CD4-positive, alpha-beta T cell (primary cell): Measurements from ENCODE around the gene WNK2. TPM values are rescaled to one million over a fixed set of nuclear protein-coding genes. Genes with fewer than 3 reads are reported as not detected.
A peak's percentile ranks its signal among the peaks of the same experiment; 100 is the strongest.

Source experiments
- ATAC-seq: fragments of 200-7000 bp; cut with Tn5 transposase; one replicate; pipeline ENCODE4 v1.10.0; 2022; ENCODE audit warnings: mild to moderate bottlenecking; ENCODE audit not compliant: poor library complexity
- CTCF ChIA-PET: fragments of 350-600 bp; sonication (Branson Sonifier 250); formaldehyde crosslinking; loops from one replicate; lab custom pipeline; 2021; ENCODE audit warnings: antibody characterized with exemption, inconsistent platforms; lab: Charles Lee
- POLR2A ChIA-PET: fragments of 350-600 bp; sonication (Branson Sonifier 250); formaldehyde crosslinking; loops from one replicate; lab custom pipeline; 2021; ENCODE audit warnings: antibody characterized with exemption, inconsistent platforms; lab: Charles Lee
- DNase-seq, 14 experiments: peaks; one replicate each; pipeline ENCODE4 v3.0.0-alpha.2; 2013 to 2020; ENCODE audit warnings: mixed read lengths in 2 of 14
- H3K27ac ChIP-seq, 2 donors: one replicate each; pipeline versions ENCODE4 v1.5.1 to v1.7.0; 2013; ENCODE audit warnings: low read length in 2 of 2, low read depth in 1 of 2, mild to moderate bottlenecking in 1 of 2
- H3K27me3 ChIP-seq, 2 experiments: 1 replicate in 1 of 2; 2 replicates in 1 of 2; pipeline versions ENCODE4 v1.6.1 to v1.7.0; 2013; ENCODE audit warnings: low read length in 2 of 2, control low read depth in 1 of 2, mild to moderate bottlenecking in 1 of 2, moderate library complexity in 1 of 2; ENCODE audit not compliant: insufficient read depth in 2 of 2, control insufficient read depth in 1 of 2
- H3K36me3 ChIP-seq: one replicate; pipeline ENCODE4 v1.6.1; 2013; ENCODE audit warnings: low read length, control low read depth; ENCODE audit not compliant: insufficient read depth
- H3K4me1 ChIP-seq: one replicate; pipeline ENCODE4 v1.6.1; 2013; ENCODE audit warnings: low read length, control low read depth; ENCODE audit not compliant: insufficient read depth
- H3K4me3 ChIP-seq: one replicate; pipeline ENCODE4 v1.5.1; 2013; ENCODE audit warnings: mild to moderate bottlenecking, low read length, moderate library complexity
- H3K9me3 ChIP-seq, 2 experiments: 1 replicate in 1 of 2; 2 replicates in 1 of 2; pipeline versions ENCODE4 v1.6.1 to v1.7.0; 2013; ENCODE audit warnings: low read length in 2 of 2, mild to moderate bottlenecking in 2 of 2, control low read depth in 1 of 2, moderate library complexity in 1 of 2; ENCODE audit not compliant: control insufficient read depth in 1 of 2, insufficient read depth in 1 of 2
- H3K27ac Mint-ChIP-seq: one replicate; pipeline ENCODE4 v1.8.0; 2020; ENCODE audit warnings: mixed read lengths
- H3K27me3 Mint-ChIP-seq: one replicate; pipeline ENCODE4 v1.8.0; 2021; ENCODE audit warnings: mixed read lengths
- H3K36me3 Mint-ChIP-seq: one replicate; pipeline ENCODE4 v1.8.0; 2021; ENCODE audit warnings: low read depth, mixed read lengths
- H3K4me1 Mint-ChIP-seq: one replicate; pipeline ENCODE4 v1.8.0; 2021; ENCODE audit warnings: low read depth, mixed read lengths
- H3K4me3 Mint-ChIP-seq: one replicate; pipeline ENCODE4 v1.8.0; 2020; ENCODE audit warnings: mild to moderate bottlenecking, mixed read lengths
- H3K9me3 Mint-ChIP-seq: one replicate; pipeline ENCODE4 v1.8.0; 2020; ENCODE audit warnings: mixed read lengths
- intact Hi-C, 2 experiments: fragments of 100-400 bp; cut with DNase I in 1 of 2; cut with micrococcal nuclease in 1 of 2; formaldehyde crosslinking; loops; one replicate each; pipeline versions ENCODE4 v1.15.1 to v1.9.0; 2023 to 2025; cut with DNase I, micrococcal nuclease
- total RNA-seq, 174 experiments: library from RNA in 2 of 174; stranded (reverse) in 2 of 174; gene quantifications; one replicate each; pipeline ENCODE4 v1.2.3 and lab custom pipeline; 2021 to 2026
- TF ChIP-seq, protein P1 (sequence below): fragments of 200-600 bp; IDR thresholded peaks from one replicate; pipeline ENCODE4 v1.8.0; 2022; ENCODE audit warnings: antibody characterized with exemption, mild to moderate bottlenecking

WNK2 gene
- total RNA-seq, 2 experiments from 2014 or later: 0.19 to 0.22 TPM

DNA sequence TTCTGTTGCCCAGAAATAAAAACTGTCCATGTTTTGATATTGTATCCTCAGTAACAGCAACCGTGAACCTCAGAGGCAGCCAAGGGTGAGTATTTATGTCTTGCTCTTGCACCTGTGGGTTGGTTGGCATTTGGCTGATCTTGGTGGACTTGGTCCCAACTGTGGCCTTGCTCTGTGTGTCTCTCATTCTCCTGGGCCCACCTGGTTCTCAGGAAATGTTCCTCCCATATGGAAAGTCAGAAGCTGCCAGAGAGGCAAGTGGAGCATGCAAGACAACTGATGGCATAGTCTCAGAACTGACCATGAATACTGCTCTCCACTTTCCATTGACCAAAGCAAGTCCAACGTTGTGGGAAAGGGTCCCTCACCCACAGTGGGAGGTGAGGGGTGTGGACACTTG, 36.3 kb upstream of the WNK2 start:
- Mint-ChIP-seq H3K27ac (no peak overlapping the region), H3K36me3 (no peaks in the 10 kb centered on the region), H3K4me1 (peaks cover 35% of the 10 kb centered on the region), H3K9me3 (peaks cover 3% of the 10 kb centered on the region), H3K27me3 (no peaks in the 10 kb centered on the region), H3K4me3 (no peak overlapping the region)
- DNase-seq (no peak), ATAC-seq (no peak)
- Histone ChIP-seq H3K27ac (no peak overlapping the region), H3K4me3 (no peak overlapping the region), H3K4me1 (peaks cover 21% of the 10 kb centered on the region), H3K36me3 (no peaks in the 10 kb centered on the region), H3K27me3 (no peaks in the 10 kb centered on the region), H3K9me3 (peaks cover 0 to 3% of the 10 kb centered on the region in 2 experiments)
- ChIA-PET CTCF (no interaction called here), POLR2A (no interaction called here)
- intact Hi-C loops: loop anchor here in 1 of 2 experiments (1.0 kb wide), 1 partner anchor 38 kb away; no protein-coding TSS in a partner anchor
- TF ChIP-seq, protein P1, sequence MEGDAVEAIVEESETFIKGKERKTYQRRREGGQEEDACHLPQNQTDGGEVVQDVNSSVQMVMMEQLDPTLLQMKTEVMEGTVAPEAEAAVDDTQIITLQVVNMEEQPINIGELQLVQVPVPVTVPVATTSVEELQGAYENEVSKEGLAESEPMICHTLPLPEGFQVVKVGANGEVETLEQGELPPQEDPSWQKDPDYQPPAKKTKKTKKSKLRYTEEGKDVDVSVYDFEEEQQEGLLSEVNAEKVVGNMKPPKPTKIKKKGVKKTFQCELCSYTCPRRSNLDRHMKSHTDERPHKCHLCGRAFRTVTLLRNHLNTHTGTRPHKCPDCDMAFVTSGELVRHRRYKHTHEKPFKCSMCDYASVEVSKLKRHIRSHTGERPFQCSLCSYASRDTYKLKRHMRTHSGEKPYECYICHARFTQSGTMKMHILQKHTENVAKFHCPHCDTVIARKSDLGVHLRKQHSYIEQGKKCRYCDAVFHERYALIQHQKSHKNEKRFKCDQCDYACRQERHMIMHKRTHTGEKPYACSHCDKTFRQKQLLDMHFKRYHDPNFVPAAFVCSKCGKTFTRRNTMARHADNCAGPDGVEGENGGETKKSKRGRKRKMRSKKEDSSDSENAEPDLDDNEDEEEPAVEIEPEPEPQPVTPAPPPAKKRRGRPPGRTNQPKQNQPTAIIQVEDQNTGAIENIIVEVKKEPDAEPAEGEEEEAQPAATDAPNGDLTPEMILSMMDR: no peak

DNA sequence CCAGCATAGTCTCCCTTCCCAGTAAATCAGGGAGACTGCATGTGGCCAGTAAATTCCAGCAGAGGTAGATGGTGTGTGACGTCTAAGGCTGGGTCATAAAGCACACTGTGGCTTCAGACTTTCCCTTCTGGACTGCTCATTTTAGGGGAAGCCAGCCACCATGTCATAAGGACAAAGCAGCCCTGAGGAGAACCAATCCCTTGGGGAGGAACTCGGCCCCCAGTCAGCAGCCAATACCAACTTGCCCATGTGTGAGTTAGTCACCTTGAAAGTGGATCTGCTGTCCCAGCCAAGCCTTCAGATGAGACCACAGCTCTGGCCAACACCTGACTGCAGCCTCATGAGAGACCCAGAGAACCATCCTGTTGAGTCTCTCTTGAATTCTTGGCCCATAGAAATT, 35.2 kb upstream of the WNK2 start:
- peaks cover 10% of the 10 kb centered on the region for H3K4me1 ChIP-seq
- DNase-seq (peak in 2 of 14 experiments; percentile 51 to 63), ATAC-seq (no peak)
- H3K27me3 ChIP-seq: no peaks in the 10 kb centered on the region
- Mint-ChIP-seq H3K27ac (no peak overlapping the region), H3K27me3 (no peaks in the 10 kb centered on the region), H3K9me3 (peaks cover 3% of the 10 kb centered on the region), H3K4me1 (peaks cover 26% of the 10 kb centered on the region), H3K4me3 (no peak overlapping the region), H3K36me3 (no peaks in the 10 kb centered on the region)
- H3K4me3 ChIP-seq: no peak overlapping the region
- no peaks in the 10 kb centered on the region for H3K36me3 ChIP-seq
- POLR2A ChIA-PET: interaction anchor here (1.0 kb wide), 1 partner anchor 23 kb away, joined by 4 read pairs; no protein-coding TSS in a partner anchor
- TF ChIP-seq, protein P1: no peak
- intact Hi-C loops: no loop called here
- H3K9me3 ChIP-seq: peaks cover 0 to 3% of the 10 kb centered on the region in 2 experiments
- CTCF ChIA-PET: no interaction called here
- no peak overlapping the region for H3K27ac ChIP-seq

DNA sequence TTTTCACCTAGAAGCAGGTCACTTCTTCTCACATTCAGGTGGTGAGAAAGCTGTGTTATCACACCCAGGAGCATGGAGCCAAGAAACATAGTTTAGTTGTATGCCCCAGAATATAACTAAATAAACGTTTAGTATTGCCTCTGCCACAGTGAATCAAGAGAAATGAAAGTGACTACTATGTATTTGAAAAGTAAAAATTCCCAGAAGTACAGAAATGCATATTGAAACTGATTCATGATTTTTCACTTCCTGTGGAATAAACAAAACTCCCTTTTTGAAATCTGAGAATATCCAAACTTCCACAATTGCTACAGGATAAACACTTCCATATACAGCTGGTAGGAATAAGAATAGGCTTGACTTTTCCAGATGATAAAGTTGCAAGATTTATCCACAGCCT, 34.6 kb upstream of the WNK2 start:
- no peak for ATAC-seq
- CTCF ChIA-PET: no interaction called here

More for the DNA sequence above, 34.6 kb upstream of the WNK2 start:
- peaks cover 0 to 3% of the 10 kb centered on the region in 2 experiments for H3K9me3 ChIP-seq
- no peak overlapping the region for H3K4me3 ChIP-seq
- peaks cover 4% of the 10 kb centered on the region for H3K4me1 ChIP-seq
- H3K9me3 Mint-ChIP-seq: peaks cover 3% of the 10 kb centered on the region
- H3K4me3 Mint-ChIP-seq: no peak overlapping the region
- H3K27ac ChIP-seq: no peak overlapping the region
- peaks cover 23% of the 10 kb centered on the region for H3K4me1 Mint-ChIP-seq
- H3K27ac Mint-ChIP-seq: no peak overlapping the region
- POLR2A ChIA-PET: interaction anchor here (1.0 kb wide), 1 partner anchor 24 kb away, joined by 4 read pairs; no protein-coding TSS in a partner anchor
- H3K27me3 ChIP-seq: no peaks in the 10 kb centered on the region
- TF ChIP-seq, protein P1: no peak
- no peaks in the 10 kb centered on the region for H3K27me3 Mint-ChIP-seq
- no peaks in the 10 kb centered on the region for H3K36me3 ChIP-seq
- H3K36me3 Mint-ChIP-seq: no peaks in the 10 kb centered on the region
- intact Hi-C loops: no loop called here
- DNase-seq: peak in 1 of 14 experiments; percentile 32
